Effector memory CD8-positive, alpha-beta T cell (primary cell): ENCODE results near the gene ZNF592.
"Not testable (repeated sequence)": the region's sequence is repeated elsewhere in the genome, so short reads cannot be mapped to it uniquely, and the experiment has no call there.

Source experiments
- ATAC-seq: fragments of 150-1000 bp; cut with Tn5 transposase; replicated peaks from 2 replicates; pipeline ENCODE4 v1.10.0; 2021; ENCODE audit warnings: mild to moderate bottlenecking, moderate library complexity
- DNase-seq, 3 experiments: peaks; one replicate each; pipeline ENCODE4 v3.0.0; 2021
- H3K27ac Mint-ChIP-seq, 2 donors: one replicate each; pipeline ENCODE4 v1.8.0; 2022; ENCODE audit warnings: mild to moderate bottlenecking in 2 of 2, mixed read lengths in 2 of 2, moderate library complexity in 2 of 2
- H3K27me3 Mint-ChIP-seq, 2 donors: one replicate each; pipeline ENCODE4 v1.8.0; 2022; ENCODE audit warnings: mixed read lengths in 2 of 2
- H3K36me3 Mint-ChIP-seq: one replicate; pipeline ENCODE4 v1.8.0; 2022; ENCODE audit warnings: mild to moderate bottlenecking, moderate library complexity, mixed read lengths; ENCODE audit not compliant: insufficient read depth
- H3K4me1 Mint-ChIP-seq, 2 donors: one replicate each; pipeline ENCODE4 v1.8.0; 2022; ENCODE audit warnings: low read depth in 2 of 2, mixed read lengths in 2 of 2
- H3K4me3 Mint-ChIP-seq, 2 donors: one replicate each; pipeline ENCODE4 v1.8.0; 2022; ENCODE audit warnings: mild to moderate bottlenecking in 2 of 2, mixed read lengths in 2 of 2, moderate library complexity in 2 of 2
- H3K9me3 Mint-ChIP-seq, 2 donors: one replicate each; pipeline ENCODE4 v1.8.0; 2022; ENCODE audit warnings: mixed read lengths in 2 of 2

ZNF592 gene

GRCh38 chr15:84731774-84732173 lies 16.6 kb upstream of the ZNF592 start:
- H3K4me3 Mint-ChIP-seq, result no peak overlapping the region
- H3K27me3 Mint-ChIP-seq, result no peaks in the 10 kb centered on the region
- ATAC-seq, result no peak
- no peak overlapping the region for H3K27ac Mint-ChIP-seq
- peaks cover 29 to 41% of the 10 kb centered on the region in 2 donors for H3K4me1 Mint-ChIP-seq
- peaks cover 16% of the 10 kb centered on the region for H3K36me3 Mint-ChIP-seq
- no peaks in the 10 kb centered on the region for H3K9me3 Mint-ChIP-seq
- no peak for DNase-seq

- peak; percentile 39 to 56 (median 44) for DNase-seq
These were observed 13.5 kb upstream of the ZNF592 start for GRCh38 chr15:84734794-84735479.

GRCh38 chr15:84735480-84736061 lies 12.8 kb upstream of the ZNF592 start:
- not testable (repeated sequence) for H3K9me3 Mint-ChIP-seq, H3K27me3 Mint-ChIP-seq, DNase-seq
- Mint-ChIP-seq H3K4me1 (peaks cover 33 to 37% of the 10 kb centered on the region in 2 donors), H3K4me3 (peak overlapping the region; percentile 72 to 79), H3K27ac (peak overlapping the region; percentile 63 to 94), H3K36me3 (peaks cover 22% of the 10 kb centered on the region)
- peak; percentile 28 for ATAC-seq

More at GRCh38 chr15:84734794-84735479, 13.5 kb upstream of the ZNF592 start:
- peak overlapping the region; percentile 72 to 79 for H3K4me3 Mint-ChIP-seq
- no peaks in the 10 kb centered on the region for H3K9me3 Mint-ChIP-seq
- peaks cover 33 to 37% of the 10 kb centered on the region in 2 donors for H3K4me1 Mint-ChIP-seq
- no peaks in the 10 kb centered on the region for H3K27me3 Mint-ChIP-seq
- peaks cover 22% of the 10 kb centered on the region for H3K36me3 Mint-ChIP-seq
- peak; percentile 73 for ATAC-seq
- peak overlapping the region; percentile 63 to 94 for H3K27ac Mint-ChIP-seq

GRCh38 chr15:84736375-84736774 lies 12.0 kb upstream of the ZNF592 start:
- peak overlapping the region; percentile 63 to 94 for H3K27ac Mint-ChIP-seq
- H3K4me1 Mint-ChIP-seq, result peaks cover 35 to 37% of the 10 kb centered on the region in 2 donors
- no peaks in the 10 kb centered on the region for H3K27me3 Mint-ChIP-seq
- H3K4me3 Mint-ChIP-seq, result peak overlapping the region; percentile 49 to 79
- H3K36me3 Mint-ChIP-seq, result peaks cover 22% of the 10 kb centered on the region
- no peaks in the 10 kb centered on the region for H3K9me3 Mint-ChIP-seq
- ATAC-seq, result peak; percentile 76
- peak; percentile 53 to 59 (median 55) for DNase-seq

GRCh38 chr15:84737005-84737404 lies 11.4 kb upstream of the ZNF592 start:
- no peaks in the 10 kb centered on the region for H3K27me3 Mint-ChIP-seq
- H3K27ac Mint-ChIP-seq, result peak overlapping the region; percentile 63 to 94
- H3K36me3 Mint-ChIP-seq, result peaks cover 22% of the 10 kb centered on the region
- peaks cover 35 to 37% of the 10 kb centered on the region in 2 donors for H3K4me1 Mint-ChIP-seq
- H3K9me3 Mint-ChIP-seq, result no peaks in the 10 kb centered on the region
- H3K4me3 Mint-ChIP-seq, result no peak overlapping the region
- DNase-seq (no peak), ATAC-seq (no peak)

GRCh38 chr15:84740691-84741090 lies 7.7 kb upstream of the ZNF592 start:
- peaks cover 20 to 35% of the 10 kb centered on the region in 2 donors for H3K4me1 Mint-ChIP-seq
- no peak for DNase-seq
- no peak for ATAC-seq
- H3K9me3 Mint-ChIP-seq, result no peaks in the 10 kb centered on the region
- H3K27me3 Mint-ChIP-seq, result no peaks in the 10 kb centered on the region
- no peak overlapping the region for H3K27ac Mint-ChIP-seq
- H3K36me3 Mint-ChIP-seq, result peaks cover 17% of the 10 kb centered on the region
- H3K4me3 Mint-ChIP-seq, result no peak overlapping the region

GRCh38 chr15:84741121-84741520 lies 7.3 kb upstream of the ZNF592 start:
- DNase-seq (no peak), ATAC-seq (no peak)
- Mint-ChIP-seq H3K36me3 (peaks cover 13% of the 10 kb centered on the region), H3K4me3 (no peak overlapping the region), H3K9me3 (no peaks in the 10 kb centered on the region), H3K27me3 (no peaks in the 10 kb centered on the region), H3K4me1 (peaks cover 18 to 33% of the 10 kb centered on the region in 2 donors), H3K27ac (no peak overlapping the region)

- Mint-ChIP-seq H3K27me3 (no peaks in the 10 kb centered on the region), H3K27ac (peak overlapping the region; percentile 96 to 97)
These were observed 747 bp upstream of the ZNF592 start for GRCh38 chr15:84747416-84748273.

GRCh38 chr15:84749111-84749991 lies 959 bp downstream of the ZNF592 start:
- Mint-ChIP-seq H3K36me3 (peaks cover 16% of the 10 kb centered on the region), H3K27ac (peak overlapping the region; percentile 91 to 94), H3K27me3 (no peaks in the 10 kb centered on the region), H3K9me3 (no peaks in the 10 kb centered on the region), H3K4me3 (peak overlapping the region; percentile 93 to 94), H3K4me1 (peaks cover 51 to 63% of the 10 kb centered on the region in 2 donors)
- DNase-seq (peak; percentile 43 to 50 (median 45)), ATAC-seq (peak; percentile 30)

More at GRCh38 chr15:84747416-84748273, 747 bp upstream of the ZNF592 start:
- Mint-ChIP-seq H3K4me3 (peak overlapping the region; percentile 91 to 95), H3K36me3 (peaks cover 16% of the 10 kb centered on the region), H3K4me1 (peaks cover 40 to 57% of the 10 kb centered on the region in 2 donors), H3K9me3 (no peaks in the 10 kb centered on the region)
- DNase-seq (peak; percentile 69 to 79 (median 70)), ATAC-seq (peak; percentile 69)

GRCh38 chr15:84750583-84751092 lies 2.2 kb downstream of the ZNF592 start:
- peak overlapping the region; percentile 30 to 94 for H3K27ac Mint-ChIP-seq
- peaks cover 19% of the 10 kb centered on the region for H3K36me3 Mint-ChIP-seq
- H3K27me3 Mint-ChIP-seq, result no peaks in the 10 kb centered on the region
- peak overlapping the region; percentile 93 to 94 for H3K4me3 Mint-ChIP-seq
- no peaks in the 10 kb centered on the region for H3K9me3 Mint-ChIP-seq
- ATAC-seq (no peak), DNase-seq (no peak)
- peaks cover 53 to 62% of the 10 kb centered on the region in 2 donors for H3K4me1 Mint-ChIP-seq

- Mint-ChIP-seq H3K36me3 (peaks cover 19% of the 10 kb centered on the region), H3K4me1 (peaks cover 59 to 71% of the 10 kb centered on the region in 2 donors), H3K27ac (peak overlapping the region; percentile 9 to 82), H3K4me3 (peak overlapping the region in 1 of 2 donors; percentile 25)
- not testable (repeated sequence) for ATAC-seq, DNase-seq, H3K27me3 Mint-ChIP-seq, H3K9me3 Mint-ChIP-seq
These were observed 3.3 kb downstream of the ZNF592 start for GRCh38 chr15:84751721-84752120.

GRCh38 chr15:84752195-84752594 lies 3.8 kb downstream of the ZNF592 start:
- Mint-ChIP-seq H3K27me3 (no peaks in the 10 kb centered on the region), H3K4me3 (peak overlapping the region in 1 of 2 donors; percentile 25), H3K27ac (peak overlapping the region; percentile 9 to 82), H3K4me1 (peaks cover 58 to 71% of the 10 kb centered on the region in 2 donors), H3K36me3 (peaks cover 19% of the 10 kb centered on the region), H3K9me3 (no peaks in the 10 kb centered on the region)
- ATAC-seq (no peak), DNase-seq (no peak)
